AG04450 (cell line): ENCODE measurements around the gene MAN1C1. TPM values are rescaled to one million over a fixed set of nuclear protein-coding genes. Genes with fewer than 3 reads are reported as not detected.

Experiments used
- CTCF ChIA-PET: fragments of 300-600, 350-600 bp; formaldehyde crosslinking; extraction: SDS; loops from one replicate; lab custom pipeline; 2022; ENCODE audit warnings: antibody characterized with exemption, inconsistent platforms; lab: Charles Lee
- POLR2A ChIA-PET: fragments of 350-600 bp; formaldehyde crosslinking; extraction: SDS; loops from one replicate; lab custom pipeline; 2021; ENCODE audit warnings: antibody characterized with exemption, inconsistent platforms; lab: Yijun Ruan, JAX
- DNase-seq: peaks from one replicate; pipeline ENCODE4 v3.0.0-alpha.2; 2011; ENCODE audit warnings: low read depth, low spot score
- H3K27ac ChIP-seq: one replicate; pipeline ENCODE4 v1.5.1; 2012; ENCODE audit warnings: low read depth, low read length, control low read depth
- H3K27me3 ChIP-seq: one replicate; pipeline ENCODE4 v1.6.0; 2012; ENCODE audit warnings: low read length; ENCODE audit not compliant: control insufficient read depth, insufficient read depth
- H3K4me3 ChIP-seq: 2 replicates; pipeline ENCODE4 v1.5.1; 2011; ENCODE audit warnings: mild to moderate bottlenecking, low read depth, low read length, control low read depth
- H3K9me3 ChIP-seq: 2 replicates; pipeline ENCODE4 v1.5.1; 2012; ENCODE audit warnings: low read length; ENCODE audit not compliant: control insufficient read depth, insufficient read depth
- polyA plus RNA-seq: library from polyadenylated mRNA; depleted of rRNA; stranded (reverse); fragments of >200 nt; gene quantifications from 2 replicates; pipeline ENCODE4 v1.2.3, GENCODE V29; 2011
- TF ChIP-seq, protein P1 (sequence below): IDR thresholded peaks from 2 replicates; pipeline ENCODE4 v1.5.1; 2011; ENCODE audit warnings: low read depth, low read length, control low read depth, inconsistent platforms

The MAN1C1 gene
- polyA plus RNA-seq, 1 experiment = 16.9 TPM

- H3K4me3 ChIP-seq = no peak overlapping the region
- H3K9me3 ChIP-seq = no peaks in the 10 kb centered on the region
- no peaks in the 10 kb centered on the region for H3K27me3 ChIP-seq
- TF ChIP-seq, protein P1, sequence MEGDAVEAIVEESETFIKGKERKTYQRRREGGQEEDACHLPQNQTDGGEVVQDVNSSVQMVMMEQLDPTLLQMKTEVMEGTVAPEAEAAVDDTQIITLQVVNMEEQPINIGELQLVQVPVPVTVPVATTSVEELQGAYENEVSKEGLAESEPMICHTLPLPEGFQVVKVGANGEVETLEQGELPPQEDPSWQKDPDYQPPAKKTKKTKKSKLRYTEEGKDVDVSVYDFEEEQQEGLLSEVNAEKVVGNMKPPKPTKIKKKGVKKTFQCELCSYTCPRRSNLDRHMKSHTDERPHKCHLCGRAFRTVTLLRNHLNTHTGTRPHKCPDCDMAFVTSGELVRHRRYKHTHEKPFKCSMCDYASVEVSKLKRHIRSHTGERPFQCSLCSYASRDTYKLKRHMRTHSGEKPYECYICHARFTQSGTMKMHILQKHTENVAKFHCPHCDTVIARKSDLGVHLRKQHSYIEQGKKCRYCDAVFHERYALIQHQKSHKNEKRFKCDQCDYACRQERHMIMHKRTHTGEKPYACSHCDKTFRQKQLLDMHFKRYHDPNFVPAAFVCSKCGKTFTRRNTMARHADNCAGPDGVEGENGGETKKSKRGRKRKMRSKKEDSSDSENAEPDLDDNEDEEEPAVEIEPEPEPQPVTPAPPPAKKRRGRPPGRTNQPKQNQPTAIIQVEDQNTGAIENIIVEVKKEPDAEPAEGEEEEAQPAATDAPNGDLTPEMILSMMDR = no peak
- ChIA-PET POLR2A (interaction anchor here (0.7 kb wide), 2 partner anchors 77 to 102 kb away, joined by 3 to 6 read pairs; no protein-coding TSS in a partner anchor), CTCF (interaction anchor here (1.0 kb wide), 1 partner anchor 121 kb away, joined by 3 read pairs; no protein-coding TSS in a partner anchor)
- H3K27ac ChIP-seq = no peak overlapping the region
- DNase-seq = no peak
Measured at GRCh38 chr1:25729790-25730644, 113.4 kb downstream of the MAN1C1 start.

DNA sequence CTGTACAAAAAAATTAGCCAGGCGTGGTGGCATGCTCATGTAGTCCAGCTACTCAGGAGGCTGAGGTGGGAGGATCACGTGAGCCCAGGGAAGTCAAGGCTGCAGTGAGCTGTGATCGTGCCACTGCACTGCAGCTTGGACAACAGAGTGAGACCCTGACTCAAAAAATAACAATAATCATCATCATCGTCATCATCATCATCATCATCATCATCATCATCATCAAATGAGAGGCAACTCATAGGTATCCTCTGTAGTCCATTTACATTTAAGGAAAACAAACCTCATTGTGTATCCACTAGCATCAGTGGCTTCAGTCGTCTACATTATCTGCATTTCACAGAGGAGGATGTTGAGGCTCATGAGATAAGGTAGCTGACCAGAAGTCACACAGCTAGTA lies 114.6 kb downstream of the MAN1C1 start:
- Histone ChIP-seq H3K9me3 (no peaks in the 10 kb centered on the region), H3K27ac (no peak overlapping the region), H3K4me3 (no peak overlapping the region), H3K27me3 (no peaks in the 10 kb centered on the region)
- TF ChIP-seq, protein P1 = no peak
- ChIA-PET CTCF (no interaction called here), POLR2A (no interaction called here)
- no peak for DNase-seq

DNA sequence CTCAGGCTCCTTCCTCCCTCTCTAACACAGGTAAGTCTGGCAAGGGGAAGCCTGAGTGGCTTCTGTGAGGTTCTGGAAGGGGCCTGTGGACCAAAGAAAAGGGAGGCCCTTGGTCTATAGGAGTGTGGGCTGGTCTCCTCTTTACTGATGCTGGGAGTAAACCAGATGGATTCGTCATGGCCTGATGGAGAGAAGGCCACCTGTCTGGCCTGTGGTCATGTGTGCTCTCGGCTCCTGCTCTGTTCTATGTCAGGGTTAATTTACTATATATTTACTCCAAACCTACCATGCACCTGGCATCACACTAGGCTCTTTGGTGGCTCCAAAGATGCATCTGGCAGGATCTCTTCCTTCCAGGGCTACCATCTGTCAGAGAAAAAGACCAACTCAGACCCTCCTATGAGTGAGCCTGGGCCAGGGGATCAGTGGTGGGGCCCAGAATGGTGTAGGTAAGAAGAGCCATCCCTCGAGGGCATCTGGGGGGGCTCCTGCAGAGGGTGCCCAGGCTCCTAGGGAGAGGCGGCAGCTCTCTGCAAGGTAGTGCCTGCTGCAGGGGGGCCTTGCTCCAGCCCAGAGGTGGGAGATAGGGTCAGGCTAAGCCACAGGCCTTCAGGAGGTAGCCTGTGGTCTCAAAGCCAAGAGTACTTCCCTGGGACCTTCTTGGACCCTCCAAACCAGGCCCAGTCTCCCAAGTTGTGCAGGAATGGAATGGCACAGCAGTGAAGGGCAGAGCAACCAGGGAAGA lies 115.2 kb downstream of the MAN1C1 start:
- Histone ChIP-seq H3K27ac (no peak overlapping the region), H3K9me3 (no peaks in the 10 kb centered on the region), H3K27me3 (no peaks in the 10 kb centered on the region), H3K4me3 (no peak overlapping the region)
- POLR2A ChIA-PET = no interaction called here
- CTCF ChIA-PET = no interaction called here
- DNase-seq = no peak
- TF ChIP-seq, protein P1 = no peak

GRCh38 chr1:25732821-25733220 lies 116.2 kb downstream of the MAN1C1 start:
- no peak for DNase-seq
- no peaks in the 10 kb centered on the region for H3K27me3 ChIP-seq
- CTCF ChIA-PET = interaction anchor here (0.6 kb wide), 1 partner anchor 142 kb away, joined by 5 read pairs; no protein-coding TSS in a partner anchor
- POLR2A ChIA-PET = no interaction called here
- TF ChIP-seq, protein P1 = no peak
- H3K9me3 ChIP-seq = no peaks in the 10 kb centered on the region
- no peak overlapping the region for H3K27ac ChIP-seq
- no peak overlapping the region for H3K4me3 ChIP-seq
